SK-N-MC (cell line): ENCODE results near the gene SULF2.

Experiments used
- DNase-seq: peaks from one replicate; pipeline ENCODE4 v3.0.0-alpha.2; 2011; ENCODE audit warnings: low read depth, low spot score
- H3K27ac ChIP-seq: fragments of 200-600 bp; sonication (generic); 2 replicates; pipeline ENCODE4 v1.5.1; 2016; ENCODE audit warnings: mixed run types
- H3K36me3 ChIP-seq: fragments of 200-600 bp; sonication (generic); 2 replicates; pipeline ENCODE4 v1.6.1; 2017; ENCODE audit warnings: antibody characterized with exemption, low read length, mixed read lengths; ENCODE audit not compliant: insufficient read depth
- H3K4me3 ChIP-seq: fragments of 200-600 bp; sonication (generic); 2 replicates; pipeline ENCODE4 v1.5.1; 2016
- H3K9ac ChIP-seq: fragments of 200-600 bp; sonication (generic); 2 replicates; pipeline ENCODE4 v1.8.0; 2017; ENCODE audit warnings: mixed run types, mixed read lengths; ENCODE audit not compliant: insufficient read length
- H3K9me3 ChIP-seq: fragments of 200-600 bp; sonication (generic); 2 replicates; pipeline ENCODE4 v1.6.1; 2017; ENCODE audit warnings: low read depth, mild to moderate bottlenecking, antibody characterized with exemption, low read length, moderate library complexity, mixed read lengths
- EZH2 ChIP-seq: fragments of 200-600 bp; sonication (generic); IDR thresholded peaks from one replicate; pipeline ENCODE4 v1.6.1; 2017; ENCODE audit warnings: antibody characterized with exemption
- FOXP2 ChIP-seq: optimal IDR thresholded peaks from 2 replicates; pipeline ENCODE3; 2011; ENCODE audit warnings: mild to moderate bottlenecking, moderate library complexity; ENCODE audit not compliant: insufficient read depth; ENCODE audit errors: extremely low read length, control extremely low read depth
- POLR2AphosphoS5 ChIP-seq: IDR thresholded peaks from 2 replicates; pipeline ENCODE4 v1.6.1; 2012; ENCODE audit warnings: mild to moderate bottlenecking, low read depth, low read length, borderline replicate concordance

SULF2 gene

GRCh38 chr20:47710665-47711045, 74.6 kb downstream of the SULF2 start:
- Histone ChIP-seq H3K27ac (no peak overlapping the region), H3K4me3 (no peak overlapping the region), H3K9me3 (no peaks in the 10 kb centered on the region), H3K36me3 (no peaks in the 10 kb centered on the region), H3K9ac (no peak overlapping the region)
- no peak for TF ChIP-seq FOXP2
- TF ChIP-seq EZH2, result no peak
- TF ChIP-seq POLR2AphosphoS5, result no peak
- DNase-seq, result no peak

DNA sequence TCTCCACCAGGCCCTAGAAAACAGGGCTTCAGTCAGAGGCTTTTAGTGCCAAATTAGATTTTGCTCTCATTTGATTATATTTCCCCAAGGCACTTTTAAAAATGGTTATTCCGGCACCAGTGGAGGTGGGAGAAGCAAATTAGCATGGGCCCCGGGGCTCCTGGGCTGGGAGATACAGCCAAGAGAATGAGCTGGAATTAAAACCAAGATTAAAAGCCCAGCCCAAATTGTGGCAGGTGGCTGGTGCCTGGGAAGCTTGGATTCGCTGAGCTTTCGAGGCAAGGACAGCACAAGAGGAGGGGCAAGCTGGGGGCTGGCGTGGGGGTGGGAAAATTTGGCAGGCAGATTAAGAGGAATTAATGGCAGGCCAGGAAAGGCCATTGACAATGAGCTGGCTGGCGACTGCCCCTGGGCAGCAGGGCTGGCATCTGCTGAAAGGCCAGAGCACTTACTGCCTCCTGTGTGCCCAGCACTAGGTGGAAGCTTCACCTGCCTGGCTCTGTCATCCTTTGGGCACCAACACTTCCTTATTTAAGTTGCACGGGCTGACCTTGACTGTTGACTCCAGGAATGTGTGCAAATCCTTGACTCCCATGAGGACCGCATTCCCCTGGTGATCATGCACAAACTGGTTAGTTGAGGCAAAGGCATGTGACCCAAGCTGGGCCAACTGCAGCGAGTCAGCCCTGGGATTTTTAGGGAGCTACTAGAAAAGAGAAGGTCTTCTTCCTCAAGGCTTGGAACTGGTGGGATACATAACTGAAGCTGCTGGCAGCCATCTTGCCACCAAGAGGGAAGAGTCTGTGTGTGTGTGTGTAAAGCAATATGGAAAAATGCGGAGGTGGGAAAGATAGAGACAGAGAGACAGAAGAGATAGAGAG, 76.1 kb downstream of the SULF2 start:
- H3K36me3 ChIP-seq, result no peaks in the 10 kb centered on the region
- no peaks in the 10 kb centered on the region for H3K9me3 ChIP-seq
- H3K9ac ChIP-seq, result no peak overlapping the region
- TF ChIP-seq POLR2AphosphoS5 (no peak), FOXP2 (no peak), EZH2 (no peak)
- H3K27ac ChIP-seq, result no peak overlapping the region; the same call in 1 of the 2 replicates
- DNase-seq, result no peak
- H3K4me3 ChIP-seq, result no peak overlapping the region

GRCh38 chr20:47708140-47708807, 77.0 kb downstream of the SULF2 start:
- no peak for DNase-seq
- TF ChIP-seq FOXP2 (no peak), EZH2 (no peak), POLR2AphosphoS5 (no peak)
- Histone ChIP-seq H3K9ac (no peak overlapping the region), H3K4me3 (no peak overlapping the region), H3K36me3 (no peaks in the 10 kb centered on the region), H3K27ac (no peak overlapping the region), H3K9me3 (no peaks in the 10 kb centered on the region)

DNA sequence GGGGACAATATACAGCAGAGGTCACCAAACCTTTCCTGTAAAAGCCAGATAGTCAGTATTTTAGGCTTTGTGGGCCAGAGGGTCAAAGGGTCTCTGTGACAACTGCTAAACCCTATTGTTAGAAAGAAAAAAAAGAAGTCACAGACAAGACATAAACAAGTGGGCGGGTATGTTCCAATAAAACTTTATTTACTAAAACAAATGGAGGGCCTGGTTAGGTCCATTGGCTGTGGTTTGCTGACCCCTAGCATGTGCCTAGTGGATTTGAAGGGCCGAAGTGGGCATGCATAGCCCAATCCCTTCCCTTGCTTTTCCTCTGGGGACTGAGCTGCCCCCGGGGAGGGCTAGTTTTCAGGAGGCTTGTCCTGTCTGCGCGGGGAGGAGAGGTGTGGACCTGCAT, 78.9 kb downstream of the SULF2 start:
- Histone ChIP-seq H3K36me3 (no peaks in the 10 kb centered on the region), H3K27ac (no peak overlapping the region), H3K9ac (no peak overlapping the region), H3K4me3 (no peak overlapping the region), H3K9me3 (no peaks in the 10 kb centered on the region)
- DNase-seq, result no peak
- TF ChIP-seq FOXP2 (no peak), POLR2AphosphoS5 (no peak), EZH2 (no peak)

DNA sequence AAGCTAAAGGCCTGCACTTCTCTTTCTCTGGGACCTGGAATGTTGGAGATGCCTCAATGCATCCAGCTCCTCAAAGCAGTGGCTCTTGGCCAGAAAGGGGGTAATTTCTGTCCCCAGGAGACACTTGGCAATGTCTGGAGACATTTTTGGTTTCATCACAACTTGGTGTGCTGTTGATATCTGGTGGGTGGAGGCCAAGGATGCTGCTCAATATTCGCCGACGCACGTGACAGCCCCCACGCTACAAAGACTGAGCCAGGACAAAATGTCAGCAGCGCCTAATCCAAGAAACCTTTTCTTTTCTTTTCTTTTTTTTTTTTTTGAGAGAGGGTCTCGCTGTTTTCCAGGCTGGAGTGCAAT, 79.8 kb downstream of the SULF2 start:
- no peak overlapping the region for H3K4me3 ChIP-seq

GRCh38 chr20:47704746-47705496, 80.4 kb downstream of the SULF2 start:
- Histone ChIP-seq H3K4me3 (no peak overlapping the region), H3K36me3 (no peaks in the 10 kb centered on the region), H3K9ac (no peak overlapping the region), H3K9me3 (no peaks in the 10 kb centered on the region), H3K27ac (no peak overlapping the region)
- TF ChIP-seq FOXP2 (no peak), POLR2AphosphoS5 (no peak), EZH2 (no peak)
- no peak for DNase-seq

More for the DNA sequence above, 79.8 kb downstream of the SULF2 start:
- no peak for DNase-seq
- no peaks in the 10 kb centered on the region for H3K36me3 ChIP-seq
- no peak overlapping the region for H3K9ac ChIP-seq
- H3K27ac ChIP-seq, result no peak overlapping the region
- no peaks in the 10 kb centered on the region for H3K9me3 ChIP-seq
- TF ChIP-seq POLR2AphosphoS5, result no peak
- no peak for TF ChIP-seq EZH2
- TF ChIP-seq FOXP2, result no peak

DNA sequence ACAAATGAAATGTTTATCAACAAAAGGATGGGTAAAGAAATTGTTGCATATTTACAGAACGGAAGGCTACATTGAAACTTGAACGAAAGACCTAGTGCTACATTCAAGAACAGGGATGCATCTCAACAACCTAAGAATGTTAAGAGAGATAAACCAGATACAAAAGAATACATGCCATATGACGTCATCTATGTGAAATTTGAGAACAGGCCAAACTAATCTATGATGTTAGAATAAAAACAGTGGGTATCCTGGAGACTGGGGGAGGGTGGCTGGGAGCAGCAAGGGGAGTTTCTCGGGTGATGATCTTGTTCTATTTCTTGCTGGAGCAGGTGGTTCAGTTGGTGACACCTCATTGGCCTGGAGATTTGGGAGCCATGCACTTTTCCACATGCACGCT, 81.5 kb downstream of the SULF2 start:
- no peak for DNase-seq
- TF ChIP-seq FOXP2, result no peak
- TF ChIP-seq POLR2AphosphoS5, result no peak
- TF ChIP-seq EZH2, result no peak
- H3K9me3 ChIP-seq, result no peaks in the 10 kb centered on the region
- H3K9ac ChIP-seq, result no peak overlapping the region
- H3K27ac ChIP-seq, result no peak overlapping the region
- H3K4me3 ChIP-seq, result no peak overlapping the region
- no peaks in the 10 kb centered on the region for H3K36me3 ChIP-seq

DNA sequence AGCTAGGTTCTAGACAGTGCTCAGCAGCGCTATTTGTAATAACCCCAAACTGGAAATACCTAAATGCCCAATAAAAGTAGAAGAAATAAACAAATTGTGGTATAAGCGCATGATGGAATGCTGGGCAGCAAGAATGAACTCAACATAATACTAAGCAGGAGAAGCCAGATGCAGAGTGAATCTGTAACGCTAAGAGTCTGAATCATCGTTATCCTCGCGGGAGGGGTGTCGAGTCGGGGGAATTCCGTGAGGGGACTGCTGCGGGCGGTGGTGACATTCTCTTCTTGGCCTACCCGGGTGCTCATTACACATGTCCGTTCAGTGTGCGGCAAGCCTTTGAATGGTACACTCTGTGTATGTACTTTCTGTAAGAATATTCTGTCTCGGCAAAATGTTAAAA, 83.7 kb downstream of the SULF2 start:
- H3K36me3 ChIP-seq, result no peaks in the 10 kb centered on the region
- no peaks in the 10 kb centered on the region for H3K9me3 ChIP-seq
- H3K27ac ChIP-seq, result no peak overlapping the region
- TF ChIP-seq POLR2AphosphoS5 (no peak), FOXP2 (no peak), EZH2 (no peak)
- DNase-seq, result no peak
- no peak overlapping the region for H3K4me3 ChIP-seq
- no peak overlapping the region for H3K9ac ChIP-seq
